SU-DHL-6 (cell line): Measurements from ENCODE around the gene PRKAR1B.

Experiments used
- CTCF ChIP-seq: fragments of 200-600 bp; sonication (generic); IDR thresholded peaks from one replicate; pipeline ENCODE4 v1.5.1; 2017; ENCODE audit warnings: antibody characterized with exemption, mild to moderate bottlenecking, low read length, moderate library complexity; ENCODE audit not compliant: insufficient read depth, poor library complexity, severe bottlenecking
- EZH2phosphoT487 ChIP-seq: fragments of 200-600 bp; sonication (generic), shearing (Covaris generic); conservative IDR thresholded peaks from 2 replicates; pipeline ENCODE4 v1.6.1; 2018; ENCODE audit warnings: mild to moderate bottlenecking, antibody characterized with exemption, low read length, moderate library complexity, mixed read lengths

DNA sequence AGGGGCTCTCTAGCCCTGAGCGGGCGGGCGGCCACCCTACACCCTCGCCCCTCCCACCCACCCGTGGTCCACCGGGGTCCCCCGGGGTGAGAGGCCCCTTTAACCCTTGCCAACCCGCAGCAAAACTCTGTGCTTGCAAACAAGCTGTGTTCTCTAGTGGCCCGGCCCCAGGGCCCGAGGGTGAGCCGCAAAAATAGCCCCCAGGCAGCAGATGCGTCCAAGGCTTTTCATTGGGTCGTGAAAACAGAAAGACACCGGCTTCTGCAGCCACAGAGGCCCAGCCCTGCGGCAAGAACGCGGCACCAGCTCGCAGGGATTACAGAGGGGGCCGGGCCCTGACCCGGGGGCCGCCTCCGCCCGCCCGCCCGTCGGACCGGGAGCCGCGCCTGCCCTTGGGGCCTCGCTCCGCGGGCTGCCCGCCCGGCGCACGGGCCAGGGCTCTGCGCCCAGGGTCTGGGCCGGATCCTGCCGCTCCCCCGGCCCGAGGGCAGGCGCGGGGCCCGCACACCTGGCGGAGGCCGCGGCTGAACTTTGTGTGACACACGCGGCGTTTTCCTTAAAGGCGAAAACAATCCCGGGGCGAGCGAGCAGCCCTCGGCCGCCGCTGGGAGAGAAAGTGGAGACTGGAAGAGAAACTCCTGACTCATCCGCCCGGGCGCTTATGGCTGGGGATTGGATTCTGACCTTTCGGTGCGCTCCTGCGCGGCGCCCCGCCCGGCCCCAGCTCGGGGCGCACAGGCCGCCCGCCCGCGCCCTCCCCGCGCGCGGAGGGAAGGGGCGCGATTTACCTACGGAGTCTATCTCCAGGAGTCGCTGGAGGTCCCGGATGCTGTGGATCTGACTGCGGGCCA lies 210.2 kb downstream of the PRKAR1B start:
- TF ChIP-seq CTCF: no peak
- no peak for TF ChIP-seq EZH2phosphoT487
